Measurements from ENCODE around the gene CMIP.

Gene CMIP

GRCh38 chr16:81627024-81627423, 182.4 kb downstream of the CMIP start:
- DNase-seq: peak; percentile 71

GRCh38 chr16:81627729-81628244, 183.2 kb downstream of the CMIP start:
- no peak for DNase-seq

GRCh38 chr16:81629034-81629802, 184.6 kb downstream of the CMIP start:
- no peak for DNase-seq

- DNase-seq: no peak
Observed at GRCh38 chr16:81629896-81630634, 185.5 kb downstream of the CMIP start.

- DNase-seq: no peak
Observed at GRCh38 chr16:81630635-81631031, 186.0 kb downstream of the CMIP start.

GRCh38 chr16:81632392-81633146, 188.0 kb downstream of the CMIP start:
- peak; percentile 75 for DNase-seq

GRCh38 chr16:81633147-81633619, 188.6 kb downstream of the CMIP start:
- DNase-seq: no peak

- no peak for DNase-seq
Observed at GRCh38 chr16:81633680-81634379, 189.2 kb downstream of the CMIP start.

- no peak for DNase-seq
Observed at GRCh38 chr16:81634380-81635062, 189.9 kb downstream of the CMIP start.

- DNase-seq: no peak
Observed at GRCh38 chr16:81635063-81635937, 190.7 kb downstream of the CMIP start.

- DNase-seq: no peak
Observed at GRCh38 chr16:81636298-81636993, 191.8 kb downstream of the CMIP start.

- DNase-seq: no peak
Observed at GRCh38 chr16:81637336-81638235, 193.0 kb downstream of the CMIP start.

- DNase-seq: no peak
Observed at GRCh38 chr16:81638286-81638945, 193.8 kb downstream of the CMIP start.

- no peak for DNase-seq
Observed at GRCh38 chr16:81639348-81639747, 194.7 kb downstream of the CMIP start.

- DNase-seq: no peak
Observed at GRCh38 chr16:81639931-81640680, 195.5 kb downstream of the CMIP start.

GRCh38 chr16:81640681-81641070, 196.1 kb downstream of the CMIP start:
- DNase-seq: no peak

- DNase-seq: no peak
Observed at GRCh38 chr16:81641395-81642106, 196.9 kb downstream of the CMIP start.

All from fibroblast of skin of abdomen (primary cell).